Dermis blood vessel endothelial cell (primary cell): ENCODE data around the gene C1QL4. TPM values are rescaled to one million over a fixed set of nuclear protein-coding genes. Genes with fewer than 3 reads are reported as not detected.
"Not testable (repeated sequence)": the region's sequence is repeated elsewhere in the genome, so short reads cannot be mapped to it uniquely, and the experiment has no call there.

ENCODE experiments used
- DNase-seq: peaks from one replicate; pipeline ENCODE4 v3.0.0; 2010
- total RNA-seq: library from RNA; depleted of rRNA; stranded (reverse); fragments of >200 nt; gene quantifications from 2 replicates; pipeline ENCODE4 v1.2.3, GENCODE V29; 2014

Gene C1QL4
- total RNA-seq, 1 donor from 2014 or later: under 0.01 TPM

GRCh38 chr12:49333778-49334177 is 3.2 kb downstream of the C1QL4 start:
- not testable (repeated sequence) for DNase-seq

GRCh38 chr12:49332891-49333371 is 4.1 kb downstream of the C1QL4 start:
- peak; percentile 12 for DNase-seq

DNA sequence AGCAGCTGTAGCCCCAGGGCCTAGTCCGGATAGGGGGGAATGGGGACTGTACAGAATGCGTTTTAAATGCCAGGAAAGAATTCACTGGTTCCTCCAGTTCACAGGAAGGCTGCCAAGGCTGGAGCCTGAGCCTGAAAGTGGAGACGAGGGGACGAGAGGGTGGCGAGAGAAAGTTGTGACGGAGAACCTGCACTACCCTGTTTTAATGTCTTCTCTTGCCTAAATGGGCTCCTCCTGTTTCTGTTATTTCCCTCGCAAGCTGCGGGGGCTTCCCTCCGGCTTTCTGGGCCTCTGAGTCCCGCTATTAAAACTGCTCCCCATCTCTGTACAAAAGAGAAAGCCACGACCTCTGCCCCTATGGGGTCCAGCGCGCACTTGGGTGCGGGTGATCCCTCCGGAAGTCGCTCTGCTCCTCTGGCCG is 4.5 kb downstream of the C1QL4 start:
- DNase-seq: no peak

DNA sequence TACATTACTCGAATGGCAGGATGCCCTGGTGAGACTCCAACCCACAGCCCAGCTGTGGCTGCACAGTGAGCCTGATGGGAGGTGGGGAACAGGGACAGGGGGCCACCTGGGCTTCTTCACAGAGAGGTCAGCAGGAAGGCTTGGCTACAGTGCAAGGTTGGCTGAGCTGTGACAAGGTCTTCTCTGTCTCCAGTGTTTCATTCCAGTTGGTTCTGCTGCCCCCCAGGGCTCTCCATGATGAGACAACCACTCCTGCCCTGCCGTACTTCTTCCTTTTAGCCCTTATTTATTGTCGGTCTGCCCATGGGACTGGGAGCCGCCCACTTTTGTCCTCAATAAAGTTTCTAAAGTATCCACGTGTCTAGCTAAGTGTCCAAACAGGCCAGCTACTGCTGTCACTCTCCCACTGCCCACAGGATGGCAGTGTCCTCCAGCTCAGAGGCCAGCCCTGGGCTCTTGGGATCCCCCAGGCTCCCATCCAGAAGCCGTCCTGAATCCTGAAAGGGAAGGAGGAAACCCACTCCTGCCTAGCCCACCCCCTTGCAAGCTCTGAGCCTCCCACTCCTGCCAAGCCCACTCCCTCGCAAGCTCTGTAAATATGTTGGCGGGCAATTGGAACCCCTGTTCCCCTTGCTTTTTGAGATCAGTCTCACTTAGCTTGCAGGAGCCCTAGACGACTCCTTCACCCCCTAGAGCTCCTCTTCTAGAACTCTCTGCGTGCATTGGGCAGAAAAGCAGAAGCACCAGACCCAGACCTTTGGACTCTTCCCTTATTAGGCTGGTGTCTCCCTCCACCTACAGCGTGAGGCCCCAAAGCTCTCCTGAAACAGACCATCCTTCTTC is 5.4 kb downstream of the C1QL4 start:
- peak; percentile 90 for DNase-seq

GRCh38 chr12:49330631-49331379 is 6.2 kb downstream of the C1QL4 start:
- DNase-seq: no peak

DNA sequence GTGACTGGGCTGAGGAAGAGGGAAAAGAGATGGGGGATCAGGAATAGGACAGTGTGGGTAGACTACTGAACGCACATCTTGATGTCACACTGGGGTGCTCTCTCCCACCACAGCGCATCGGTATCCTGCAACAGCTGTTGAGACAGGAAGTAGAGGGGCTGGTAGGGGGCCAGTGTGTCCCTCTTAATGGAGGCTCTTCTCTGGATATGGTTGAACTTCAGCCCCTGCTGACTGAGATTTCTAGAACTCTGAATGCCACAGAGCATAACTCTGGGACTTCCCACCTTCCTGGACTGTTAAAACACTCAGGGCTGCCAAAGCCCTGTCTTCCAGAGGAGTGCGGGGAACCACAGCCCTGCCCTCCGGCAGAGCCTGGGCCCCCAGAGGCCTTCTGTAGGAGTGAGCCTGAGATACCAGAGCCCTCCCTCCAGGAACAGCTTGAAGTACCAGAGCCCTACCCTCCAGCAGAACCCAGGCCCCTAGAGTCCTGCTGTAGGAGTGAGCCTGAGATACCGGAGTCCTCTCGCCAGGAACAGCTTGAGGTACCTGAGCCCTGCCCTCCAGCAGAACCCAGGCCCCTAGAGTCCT is 6.9 kb downstream of the C1QL4 start:
- no peak for DNase-seq

DNA sequence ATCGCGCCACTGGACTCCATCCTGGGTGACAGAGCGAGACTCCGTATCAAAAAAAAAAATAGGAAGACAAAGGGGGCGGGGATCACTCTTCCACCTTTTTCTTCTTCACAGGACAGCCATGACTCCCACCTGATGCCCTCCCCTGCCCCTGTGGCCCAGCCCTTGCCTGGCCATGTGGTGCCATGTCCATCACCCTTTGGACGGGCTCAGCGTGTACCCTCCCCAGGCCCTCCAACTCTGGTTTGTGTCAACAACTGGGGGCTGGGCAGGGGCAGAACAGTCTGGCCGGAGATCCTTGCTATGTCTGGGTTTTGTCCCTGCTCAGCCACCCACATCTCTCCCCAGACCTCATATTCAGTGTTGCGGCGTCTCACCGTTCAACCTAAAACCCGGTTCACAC is 8.2 kb downstream of the C1QL4 start:
- DNase-seq: no peak

DNA sequence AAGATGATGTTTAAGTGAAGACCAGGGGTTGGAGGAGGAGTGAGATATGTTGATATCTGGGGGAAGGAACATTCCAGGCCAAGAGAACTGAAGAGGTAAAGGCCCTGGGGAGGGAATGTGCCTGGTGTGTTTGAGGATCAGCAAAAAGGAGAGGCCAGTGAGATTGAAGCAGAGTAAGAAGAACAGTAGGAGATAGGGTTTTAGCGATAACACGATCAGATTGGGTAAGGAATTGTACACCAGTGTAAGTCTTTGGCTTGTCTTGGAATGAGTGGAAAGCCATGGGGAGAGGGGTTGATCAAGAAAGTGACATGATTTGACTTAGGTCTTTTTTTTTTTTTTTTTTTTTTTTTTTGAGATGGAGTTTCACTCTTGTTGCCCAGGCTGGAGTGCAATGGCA is 9.1 kb downstream of the C1QL4 start:
- no peak for DNase-seq

- DNase-seq: no peak
Measured at GRCh38 chr12:49327368-49327767, 9.6 kb downstream of the C1QL4 start.

- DNase-seq: no peak
Measured at GRCh38 chr12:49325606-49326005, 11.4 kb downstream of the C1QL4 start.

- no peak for DNase-seq
Measured at GRCh38 chr12:49323524-49324097, 13.4 kb downstream of the C1QL4 start.

- DNase-seq: peak; percentile 99
Measured at GRCh38 chr12:49322708-49323523, 14.1 kb downstream of the C1QL4 start, which contains the start of gene TROAP. TSS of gene TROAP (plus strand) at chr12:49323255. CDS start at chr12:49323609, 354 bp downstream.

GRCh38 chr12:49322367-49322707 is 14.7 kb downstream of the C1QL4 start:
- DNase-seq: no peak

DNA sequence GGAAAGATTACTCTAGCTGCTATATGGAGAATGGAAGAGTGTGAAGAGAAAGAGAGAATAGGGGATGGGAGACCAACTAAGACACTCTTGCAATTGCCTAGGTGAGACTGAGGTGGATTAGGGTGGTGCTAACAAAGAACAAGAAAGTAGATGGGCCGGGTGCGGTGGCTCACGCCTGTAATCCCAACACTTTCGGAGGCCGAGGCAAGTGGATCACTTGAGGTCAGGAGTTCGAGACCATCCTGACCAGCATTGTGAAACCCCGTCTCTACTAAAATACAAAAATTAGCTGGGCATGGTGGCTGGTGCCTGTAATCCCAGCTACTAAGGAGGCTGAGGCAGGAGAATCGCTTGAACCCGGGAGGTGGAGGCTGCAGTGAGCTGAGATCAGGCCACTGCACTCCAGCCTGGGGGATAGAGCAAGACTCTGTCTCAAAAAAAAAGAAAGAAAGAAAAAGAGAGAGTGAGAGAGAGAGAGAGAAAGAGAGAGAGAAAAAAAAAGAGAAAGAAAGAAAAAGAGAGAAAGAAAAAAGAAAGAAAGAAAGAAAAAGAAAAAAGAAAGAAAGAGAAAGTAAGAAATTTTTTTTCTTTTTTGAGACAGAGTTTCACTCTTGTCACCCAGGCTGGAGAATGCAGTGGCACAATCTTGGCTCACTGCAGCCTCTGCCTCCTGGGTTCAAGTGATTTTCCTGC is 16.4 kb downstream of the C1QL4 start:
- DNase-seq: not testable (repeated sequence)

DNA sequence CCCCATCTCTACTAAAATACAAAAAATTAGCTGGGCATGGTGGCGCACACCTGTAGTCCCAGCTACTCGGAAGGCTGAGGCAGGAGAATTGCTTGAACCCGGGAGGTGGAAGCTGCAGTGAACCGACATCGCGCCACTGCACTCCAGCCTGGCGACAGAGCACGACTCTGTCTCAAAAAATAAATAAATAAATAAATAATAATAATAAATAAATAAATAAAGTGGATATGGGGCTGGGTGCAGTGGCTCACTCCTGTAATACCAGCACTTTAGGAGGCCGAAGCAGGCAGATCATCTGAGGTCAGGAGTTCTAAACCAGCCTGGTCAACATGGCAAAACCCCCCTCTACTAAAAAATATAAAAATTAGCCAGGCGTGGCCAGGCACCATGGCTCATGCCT is 19.9 kb downstream of the C1QL4 start:
- DNase-seq: not testable (repeated sequence)

DNA sequence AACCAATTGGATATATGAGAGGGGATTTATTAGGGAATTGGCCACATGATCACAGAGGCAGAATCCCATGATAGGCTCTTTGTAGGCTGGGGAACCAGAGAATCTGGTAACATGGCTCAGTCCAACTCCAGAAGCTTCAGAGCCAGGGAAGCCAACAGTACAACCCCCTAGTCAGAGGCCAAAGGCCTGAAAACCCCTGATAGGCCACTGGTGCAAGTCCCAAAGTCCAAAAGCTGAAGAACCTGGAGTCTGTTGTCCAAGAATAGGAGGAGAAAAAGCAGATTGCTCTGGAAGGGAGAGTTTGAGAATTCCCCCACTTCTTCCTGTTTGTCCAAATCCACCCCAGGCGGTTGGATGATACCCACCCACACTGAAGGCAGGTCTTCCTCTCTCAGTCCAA is 22.2 kb downstream of the C1QL4 start:
- no peak for DNase-seq

- DNase-seq: not testable (repeated sequence)
Measured at GRCh38 chr12:49310451-49311000, 26.5 kb downstream of the C1QL4 start.

- DNase-seq: no peak
Measured at GRCh38 chr12:49309386-49309785, 27.6 kb downstream of the C1QL4 start.

DNA sequence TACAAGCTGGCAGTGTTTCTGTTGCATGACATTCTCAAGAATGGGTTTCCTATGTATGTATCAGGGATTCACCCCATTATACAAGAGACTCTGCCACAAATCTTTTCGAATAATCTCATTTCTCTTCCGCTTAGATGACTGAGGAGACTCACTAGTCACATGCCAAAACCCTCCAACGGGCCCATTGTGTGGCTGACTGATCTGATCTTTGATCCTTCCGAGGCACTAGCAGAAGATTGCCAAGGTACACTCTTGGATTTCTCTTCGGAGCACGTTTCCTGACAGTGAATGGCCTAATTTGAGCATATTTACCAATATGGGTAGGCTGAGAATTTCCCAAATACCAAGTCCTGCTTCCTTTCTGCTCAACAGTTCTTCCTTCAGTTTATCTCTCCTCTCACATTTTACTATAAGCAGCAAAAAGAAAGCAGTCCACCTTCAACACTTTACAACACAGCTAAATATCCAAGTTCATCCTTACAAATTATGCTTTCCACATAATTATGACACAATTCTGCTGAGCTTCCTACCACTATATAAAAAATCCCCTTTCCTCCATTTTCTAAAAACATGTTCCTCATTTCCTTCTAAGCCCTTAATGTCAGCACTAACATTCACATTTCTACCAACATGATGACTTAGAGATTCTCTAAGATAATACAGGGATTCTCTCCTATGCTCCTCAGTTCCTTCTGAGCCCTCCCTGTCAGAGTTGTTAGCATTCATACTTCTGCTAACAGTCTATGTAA is 31.1 kb downstream of the C1QL4 start:
- no peak for DNase-seq

- DNase-seq: no peak
Measured at GRCh38 chr12:49304161-49304560, 32.8 kb downstream of the C1QL4 start.
